Tibial artery (tissue), 4 donors: ENCODE results near the gene PTPDC1.
A peak's percentile ranks its signal among the peaks of the same experiment; 100 is the strongest.
"Not testable (repeated sequence)": the region's sequence is repeated elsewhere in the genome, so short reads cannot be mapped to it uniquely, and the experiment has no call there.

Experiments
- DNase-seq, 2 donors: peaks; one replicate each; pipeline ENCODE4 v3.0.0-alpha.2; 2019
- H3K27ac ChIP-seq, 2 donors: fragments of 200-600 bp; sonication (generic) in 1 of 2; 1 replicate in 1 of 2; 2 replicates in 1 of 2; pipeline ENCODE4 v1.5.1; 2018 to 2019; ENCODE audit warnings: mild to moderate bottlenecking in 1 of 2
- H3K27me3 ChIP-seq, 2 donors: fragments of 200-600 bp; sonication (generic) in 1 of 2; one replicate each; pipeline versions ENCODE4 v1.5.1 to v1.6.0; 2016 to 2019
- H3K36me3 ChIP-seq, 3 donors: fragments of 200-600 bp; sonication (generic) in 2 of 3; one replicate each; pipeline ENCODE4 v1.5.1; 2016 to 2019; ENCODE audit warnings: mild to moderate bottlenecking in 2 of 3
- H3K4me1 ChIP-seq, 4 donors: fragments of 200-600 bp; sonication (generic) in 2 of 4; 1 replicate in 3 of 4; 2 replicates in 1 of 4; pipeline ENCODE4 v1.5.1; 2016 to 2019
- H3K4me3 ChIP-seq, 2 donors: fragments of 200-600 bp; sonication (generic) in 1 of 2; 1 replicate in 1 of 2; 2 replicates in 1 of 2; pipeline ENCODE4 v1.5.1; 2018 to 2019; ENCODE audit warnings: mild to moderate bottlenecking in 2 of 2
- H3K9me3 ChIP-seq, 3 donors: fragments of 200-600 bp; sonication (generic) in 1 of 3; one replicate each; pipeline ENCODE4 v1.5.1; 2016 to 2019
- CTCF ChIP-seq, 2 experiments: fragments of 200-600 bp in 1 of 2; fragments of 450-650 bp in 1 of 2; IDR thresholded peaks; one replicate each; pipeline ENCODE4 v1.5.1; 2017 to 2019; ENCODE audit warnings: antibody characterized with exemption in 2 of 2, mild to moderate bottlenecking in 1 of 2, moderate library complexity in 1 of 2
- intact Hi-C: fragments of 100-400 bp; cut with DNase I; formaldehyde crosslinking; loops from one replicate; pipeline ENCODE4 v1.15.0; 2023; ENCODE audit warnings: low total_unique reads

PTPDC1 gene

GRCh38 chr9:94101162-94101853 lies 17.0 kb downstream of the PTPDC1 start:
- no peaks in the 10 kb centered on the region for H3K4me1 ChIP-seq

DNA sequence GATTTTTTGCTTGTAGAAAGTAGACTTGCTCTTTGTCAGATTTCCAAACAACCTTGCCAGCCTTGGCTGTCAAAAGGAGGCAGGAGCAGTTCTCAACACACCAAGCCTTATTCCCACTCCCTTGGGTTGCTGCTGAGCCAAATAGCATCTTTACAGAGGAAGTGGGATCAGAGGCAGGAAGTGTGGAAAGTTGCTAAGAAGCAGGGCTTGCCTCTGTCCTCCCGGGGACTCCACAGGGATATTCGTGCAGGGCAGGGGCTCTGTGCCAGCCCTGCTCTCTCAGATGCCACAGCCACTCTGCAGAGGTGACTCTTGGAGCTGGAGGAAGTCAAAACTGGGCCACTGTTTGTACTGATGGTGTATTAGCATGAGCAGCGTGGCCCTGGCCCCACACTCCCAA lies 24.3 kb downstream of the PTPDC1 start:
- DNase-seq, result peak; percentile 43 to 74
- Histone ChIP-seq H3K9me3 (no peaks in the 10 kb centered on the region), H3K4me1 (peaks cover 0 to 26% (median 4%) of the 10 kb centered on the region in 4 donors), H3K36me3 (peaks cover 0 to 4% (median 0%) of the 10 kb centered on the region in 3 donors), H3K27me3 (no peaks in the 10 kb centered on the region), H3K4me3 (no peak overlapping the region), H3K27ac (peak overlapping the region; percentile 50 to 65)
- no peak for TF ChIP-seq CTCF (IDR thresholded peaks at IDR 0.05)
- intact Hi-C loops, result no loop called here

More at GRCh38 chr9:94101162-94101853, 17.0 kb downstream of the PTPDC1 start:
- H3K36me3 ChIP-seq, result peaks cover 5 to 25% (median 21%) of the 10 kb centered on the region in 3 donors
- DNase-seq, result no peak
- no peaks in the 10 kb centered on the region for H3K27me3 ChIP-seq
- H3K9me3 ChIP-seq, result no peaks in the 10 kb centered on the region
- H3K27ac ChIP-seq, result no peak overlapping the region
- no peak for TF ChIP-seq CTCF (IDR thresholded peaks at IDR 0.05)
- no peak overlapping the region for H3K4me3 ChIP-seq
- intact Hi-C loops, result no loop called here

- no peaks in the 10 kb centered on the region for H3K36me3 ChIP-seq
- no peaks in the 10 kb centered on the region for H3K9me3 ChIP-seq
- no peak for DNase-seq
- no peak for TF ChIP-seq CTCF (IDR thresholded peaks at IDR 0.05)
- no peak overlapping the region for H3K4me3 ChIP-seq
- intact Hi-C loops, result no loop called here
- H3K4me1 ChIP-seq, result peaks cover 0 to 26% (median 4%) of the 10 kb centered on the region in 4 donors
- no peaks in the 10 kb centered on the region for H3K27me3 ChIP-seq
- peak overlapping the region in 1 of 2 donors; percentile 32 for H3K27ac ChIP-seq
These were observed 26.6 kb downstream of the PTPDC1 start for GRCh38 chr9:94110821-94111252.

- Histone ChIP-seq H3K27ac (no peak overlapping the region), H3K36me3 (no peaks in the 10 kb centered on the region), H3K4me1 (peaks cover 0 to 26% (median 4%) of the 10 kb centered on the region in 4 donors), H3K27me3 (no peaks in the 10 kb centered on the region), H3K9me3 (no peaks in the 10 kb centered on the region), H3K4me3 (no peak overlapping the region)
- no peak for TF ChIP-seq CTCF (IDR thresholded peaks at IDR 0.05)
- no peak for DNase-seq
- intact Hi-C loops, result no loop called here
These were observed 27.2 kb downstream of the PTPDC1 start for GRCh38 chr9:94111446-94111845.

DNA sequence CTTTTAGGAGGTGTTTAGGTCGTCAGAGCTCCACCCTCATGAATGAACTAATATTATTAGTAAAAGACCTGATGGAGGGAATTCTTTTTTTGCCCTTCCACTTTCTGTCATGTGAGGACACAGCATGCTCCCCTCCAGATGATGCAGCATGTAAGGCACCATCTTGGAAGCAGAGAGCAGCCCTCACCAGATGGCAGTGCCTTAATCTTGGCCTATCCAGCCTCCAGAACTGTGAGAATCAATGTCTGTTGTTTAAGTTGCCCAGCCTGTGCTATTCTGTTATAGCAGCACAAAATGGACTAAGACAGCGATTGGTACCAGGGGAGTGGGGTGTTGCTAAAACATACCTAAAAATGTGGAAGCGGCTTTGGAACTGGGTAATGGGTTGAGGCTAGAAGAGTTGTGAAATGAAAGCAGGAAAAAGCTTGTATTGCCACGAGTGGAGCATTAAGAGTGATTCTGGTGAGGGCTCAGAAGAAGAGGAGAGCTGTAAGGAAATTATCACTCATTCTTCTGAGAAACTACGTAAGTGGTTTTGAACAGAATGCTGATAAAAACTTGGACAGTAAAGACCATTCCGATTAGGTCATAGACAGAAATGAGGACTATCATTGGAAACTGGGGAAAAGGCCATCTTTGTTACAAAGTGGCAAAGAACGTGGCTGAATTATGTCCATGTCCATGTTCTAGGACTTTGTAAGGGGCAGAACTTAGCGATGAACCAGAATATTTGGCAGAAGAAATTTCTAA lies 28.6 kb downstream of the PTPDC1 start:
- intact Hi-C loops, result no loop called here
- no peak overlapping the region for H3K4me3 ChIP-seq
- H3K4me1 ChIP-seq, result peaks cover 0 to 18% (median 4%) of the 10 kb centered on the region in 4 donors
- no peaks in the 10 kb centered on the region for H3K27me3 ChIP-seq
- H3K27ac ChIP-seq, result no peak overlapping the region
- no peaks in the 10 kb centered on the region for H3K36me3 ChIP-seq
- TF ChIP-seq CTCF (IDR thresholded peaks at IDR 0.05), result no peak
- H3K9me3 ChIP-seq, result no peaks in the 10 kb centered on the region
- DNase-seq, result no peak

- DNase-seq, H3K27me3 ChIP-seq, H3K27ac ChIP-seq, intact Hi-C loops, H3K36me3 ChIP-seq, H3K4me3 ChIP-seq, H3K4me1 ChIP-seq, H3K9me3 ChIP-seq: not testable (repeated sequence)
These were observed 35.8 kb downstream of the PTPDC1 start for GRCh38 chr9:94120088-94120487.
